SK-N-DZ (cell line): ENCODE measurements around the gene OPRL1.
A peak's percentile ranks its signal among the peaks of the same experiment; 100 is the strongest.

ENCODE experiments used
- DNase-seq: peaks from one replicate; pipeline ENCODE4 v3.0.0-alpha.2; 2015; ENCODE audit warnings: low spot score

The OPRL1 gene

DNA sequence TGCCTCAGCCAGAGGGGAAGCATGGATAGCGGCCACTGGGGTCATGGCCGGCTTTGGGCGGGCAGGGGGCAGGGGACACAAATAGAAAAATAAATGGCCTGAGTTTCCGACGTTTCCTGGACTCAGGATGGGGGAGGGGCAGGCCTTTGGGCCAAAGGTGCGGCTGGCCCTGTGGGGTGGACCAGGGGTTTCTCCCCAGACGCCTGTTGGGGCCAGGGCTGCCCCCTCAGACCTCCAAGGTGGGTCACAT, 23.3 kb upstream of the OPRL1 start:
- no peak for DNase-seq

DNA sequence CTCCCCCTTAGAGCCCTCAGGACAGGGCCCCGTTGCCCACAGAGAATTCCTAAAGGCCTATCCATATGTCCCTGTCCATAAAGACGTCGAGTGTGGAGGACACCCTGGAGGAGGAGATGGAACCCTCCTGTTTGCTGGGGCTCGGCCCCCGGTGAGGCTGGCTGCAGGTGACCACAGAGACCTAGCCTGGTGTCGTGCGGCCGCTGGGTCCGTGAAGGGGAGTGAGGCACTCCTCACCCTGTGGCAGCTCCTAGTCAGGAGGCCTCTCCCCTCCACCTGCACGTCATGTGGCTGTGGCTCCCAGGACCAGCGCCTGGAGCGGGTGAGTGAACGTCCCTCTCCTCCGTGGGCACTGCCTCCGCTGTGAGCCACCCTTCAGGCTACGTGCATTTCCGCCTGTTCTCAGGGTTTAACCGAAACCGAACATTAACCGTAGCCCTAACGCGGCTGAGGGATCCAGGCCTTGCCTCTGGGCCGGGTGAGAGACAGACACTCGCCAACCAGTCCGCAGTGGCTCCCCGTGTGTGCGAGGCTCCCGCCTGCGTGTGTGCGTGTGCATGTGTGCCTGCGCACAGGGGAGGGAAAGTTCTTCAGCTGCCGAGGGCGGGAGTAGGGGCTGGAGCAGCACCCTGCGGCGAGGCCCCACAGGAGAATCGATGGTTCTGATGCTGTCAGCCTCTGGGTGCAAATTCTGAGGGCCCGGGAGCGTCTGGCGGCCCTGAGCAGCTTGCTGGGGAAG, 22.8 kb upstream of the OPRL1 start:
- DNase-seq: no peak

DNA sequence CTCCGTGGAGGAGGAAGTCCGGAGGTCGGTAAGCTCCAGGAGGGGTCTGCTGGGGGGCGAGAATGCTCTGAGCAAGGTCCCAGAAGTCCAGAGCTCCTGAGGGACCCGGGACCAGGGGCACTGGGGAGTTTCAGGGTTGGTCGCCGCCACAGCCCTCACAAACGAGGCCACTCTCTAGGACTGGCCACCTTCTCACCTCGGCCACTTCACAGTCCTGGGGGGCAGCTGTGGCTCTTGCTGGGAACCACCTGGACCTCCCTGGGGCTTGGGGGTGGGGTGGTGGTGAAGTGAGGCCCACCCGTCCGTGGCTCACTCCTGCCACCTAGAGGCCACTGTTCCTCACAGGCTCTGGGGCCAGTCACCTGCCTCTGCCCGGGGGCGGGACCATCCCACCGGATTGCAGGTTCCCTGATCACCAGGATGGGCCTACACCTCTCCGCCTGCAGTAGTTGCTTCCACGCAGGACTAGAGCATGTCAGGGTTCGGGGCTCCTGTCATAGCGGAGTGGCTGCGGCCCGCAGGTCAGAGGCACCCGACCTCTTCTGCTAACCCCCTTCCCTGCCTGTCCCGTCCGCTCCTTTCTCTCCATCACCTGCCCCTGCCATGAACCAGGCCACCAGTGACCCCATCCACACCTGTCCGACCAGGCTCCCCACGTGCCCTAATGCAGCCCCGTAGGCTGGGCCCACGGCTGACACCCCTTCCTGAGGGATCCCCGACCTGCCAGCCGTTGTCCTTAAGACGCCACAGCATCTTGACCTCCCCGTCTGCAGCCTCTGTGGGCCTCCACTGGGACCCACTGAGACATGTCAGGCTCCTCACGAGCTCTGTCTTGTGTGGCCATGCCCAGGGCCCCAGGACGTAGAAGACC, 22.0 kb upstream of the OPRL1 start:
- DNase-seq: peak; percentile 78

DNA sequence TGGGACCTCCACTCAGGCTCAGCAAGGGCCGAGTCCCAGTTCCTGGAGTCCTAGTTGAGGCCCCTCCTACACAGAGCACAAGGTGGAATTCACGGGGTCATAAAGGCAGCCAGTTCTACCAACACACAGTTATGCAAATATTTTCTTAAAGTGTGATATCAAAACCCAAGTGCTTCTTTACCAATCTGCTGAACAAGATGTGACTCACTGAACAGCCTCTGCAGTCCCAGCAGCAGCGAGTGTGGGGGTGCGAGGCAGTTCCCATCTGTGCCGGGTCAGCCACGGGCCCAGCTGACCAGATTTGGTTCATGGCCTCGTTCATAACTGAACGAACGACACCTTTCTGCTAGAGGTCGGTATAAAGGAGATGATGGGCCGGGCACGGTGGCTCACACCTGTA, 21.3 kb upstream of the OPRL1 start:
- no peak for DNase-seq

DNA sequence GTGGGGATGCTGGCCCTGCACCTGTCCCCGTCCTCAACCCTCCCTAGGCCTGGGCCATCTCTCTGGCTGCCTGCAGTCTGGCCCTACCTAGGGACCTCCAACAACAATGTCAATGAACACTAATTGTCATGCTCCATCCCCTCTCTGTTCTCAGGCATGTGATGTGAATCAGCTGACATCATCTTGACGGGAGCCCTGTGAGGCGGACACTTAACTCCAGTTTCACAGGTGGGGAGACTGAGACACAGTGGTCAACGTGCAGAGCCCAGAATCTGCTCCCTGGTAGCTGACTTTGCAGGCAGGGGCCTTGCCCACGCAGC, 17.6 kb upstream of the OPRL1 start:
- DNase-seq: no peak

DNA sequence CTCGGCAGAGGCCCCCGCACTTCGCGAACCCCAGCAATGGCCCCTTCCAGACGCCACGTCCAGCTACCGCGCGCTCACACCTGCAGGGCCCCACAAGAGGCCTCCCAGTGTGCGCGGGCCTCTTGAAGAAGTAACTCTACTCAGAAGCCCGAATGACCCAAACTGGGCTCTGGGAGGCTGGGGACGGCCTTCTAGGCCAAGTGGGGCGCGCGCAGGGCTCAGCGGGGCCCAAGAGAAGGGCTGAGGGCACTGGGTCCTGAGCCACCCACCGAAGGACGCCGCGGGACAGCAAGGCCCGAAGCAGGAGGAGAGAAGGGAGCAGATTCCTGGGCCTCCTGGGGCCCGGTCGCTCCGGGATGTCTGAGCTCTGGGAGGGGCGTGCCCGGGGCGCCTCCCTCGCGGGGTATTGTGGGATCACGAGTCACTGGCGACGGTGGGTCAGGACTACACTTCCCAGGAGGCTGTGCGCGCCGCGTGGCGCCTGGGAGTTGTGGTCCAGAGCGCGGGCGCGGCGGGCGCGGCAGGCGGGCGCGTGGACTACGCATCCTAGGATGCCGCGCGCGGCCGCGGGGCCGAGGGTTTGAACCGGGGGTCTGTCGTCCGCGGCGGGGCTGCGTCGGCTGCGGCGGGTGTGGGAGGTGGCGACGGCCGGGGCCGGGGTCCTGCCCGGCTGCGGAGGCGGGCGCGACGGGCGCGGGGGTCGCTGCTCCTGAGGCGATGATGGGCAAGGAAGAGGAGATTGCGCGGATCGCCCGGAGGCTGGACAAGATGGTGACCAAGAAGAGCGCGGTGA, 17.1 kb upstream of the OPRL1 start, which contains the start of gene TCEA2:
TCEA2 (plus strand) TSS at position 603 of the 793 bp plus-strand sequence; CDS start at position 718, 115 bp downstream.
- peak; percentile 98 for DNase-seq

DNA sequence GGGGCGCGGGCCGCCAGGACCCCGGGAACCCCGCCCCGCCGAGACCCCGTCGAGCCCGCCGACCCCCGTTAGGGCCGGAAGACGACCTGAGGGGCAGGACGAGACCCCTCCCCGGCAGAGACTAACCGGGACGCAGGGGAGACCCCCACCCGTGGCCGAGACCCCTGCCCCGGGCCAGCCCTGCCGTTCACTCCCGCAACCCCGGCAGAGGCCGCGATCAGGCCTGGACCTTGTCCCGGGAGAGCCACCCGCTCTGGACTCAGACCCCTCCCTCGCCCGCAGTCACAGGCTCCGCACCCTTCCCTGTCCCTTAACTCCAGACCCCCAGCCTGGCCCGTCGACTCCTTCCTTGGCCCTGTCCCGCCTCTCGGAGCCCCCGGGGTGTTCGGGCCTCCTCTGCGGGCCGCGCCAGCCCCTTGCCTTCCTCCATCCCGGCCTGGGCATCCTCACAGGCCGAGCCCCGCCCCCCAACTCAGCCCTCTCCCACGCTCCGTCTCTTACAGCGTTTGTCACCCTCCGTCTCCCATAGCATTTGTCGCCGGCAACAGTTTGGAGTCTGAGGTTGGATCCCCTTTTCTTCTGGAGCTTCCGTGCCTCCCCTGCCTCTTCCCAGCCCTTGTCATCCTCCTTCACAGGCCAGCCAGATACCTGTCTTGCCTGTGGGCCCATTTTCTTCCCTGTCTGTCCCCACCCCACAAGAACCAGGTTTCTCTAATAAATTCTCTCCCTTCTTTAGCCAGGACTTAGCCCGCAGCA, 16.3 kb upstream of the OPRL1 start:
- no peak for DNase-seq

DNA sequence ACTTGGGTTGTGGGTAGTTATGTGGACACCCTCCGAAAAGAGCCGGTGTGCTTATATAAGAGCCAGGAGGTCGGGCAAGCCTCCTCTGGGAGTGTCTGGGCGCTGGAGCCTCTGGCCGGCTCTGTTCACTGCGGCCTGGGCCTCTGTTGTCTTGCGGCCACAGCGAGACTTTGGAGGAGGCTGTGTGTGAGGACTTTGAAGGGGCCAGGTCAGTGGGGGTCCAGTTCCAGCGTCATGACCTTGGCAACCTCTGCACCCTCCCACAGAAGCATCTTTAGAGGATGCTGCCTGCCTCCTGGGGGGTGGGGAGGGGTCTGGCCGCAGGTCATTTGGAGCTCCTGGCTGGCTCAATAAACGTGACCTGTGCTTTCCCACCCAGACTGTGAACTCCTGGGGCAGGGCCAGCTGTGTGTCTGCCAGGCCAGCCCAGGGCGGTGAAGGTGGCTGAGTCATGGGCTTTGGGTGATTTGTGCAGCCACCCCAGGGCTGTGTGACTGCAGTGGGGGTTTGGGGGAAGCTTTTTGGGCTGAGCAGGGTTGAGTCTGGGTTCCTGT, 15.7 kb upstream of the OPRL1 start:
- no peak for DNase-seq

DNA sequence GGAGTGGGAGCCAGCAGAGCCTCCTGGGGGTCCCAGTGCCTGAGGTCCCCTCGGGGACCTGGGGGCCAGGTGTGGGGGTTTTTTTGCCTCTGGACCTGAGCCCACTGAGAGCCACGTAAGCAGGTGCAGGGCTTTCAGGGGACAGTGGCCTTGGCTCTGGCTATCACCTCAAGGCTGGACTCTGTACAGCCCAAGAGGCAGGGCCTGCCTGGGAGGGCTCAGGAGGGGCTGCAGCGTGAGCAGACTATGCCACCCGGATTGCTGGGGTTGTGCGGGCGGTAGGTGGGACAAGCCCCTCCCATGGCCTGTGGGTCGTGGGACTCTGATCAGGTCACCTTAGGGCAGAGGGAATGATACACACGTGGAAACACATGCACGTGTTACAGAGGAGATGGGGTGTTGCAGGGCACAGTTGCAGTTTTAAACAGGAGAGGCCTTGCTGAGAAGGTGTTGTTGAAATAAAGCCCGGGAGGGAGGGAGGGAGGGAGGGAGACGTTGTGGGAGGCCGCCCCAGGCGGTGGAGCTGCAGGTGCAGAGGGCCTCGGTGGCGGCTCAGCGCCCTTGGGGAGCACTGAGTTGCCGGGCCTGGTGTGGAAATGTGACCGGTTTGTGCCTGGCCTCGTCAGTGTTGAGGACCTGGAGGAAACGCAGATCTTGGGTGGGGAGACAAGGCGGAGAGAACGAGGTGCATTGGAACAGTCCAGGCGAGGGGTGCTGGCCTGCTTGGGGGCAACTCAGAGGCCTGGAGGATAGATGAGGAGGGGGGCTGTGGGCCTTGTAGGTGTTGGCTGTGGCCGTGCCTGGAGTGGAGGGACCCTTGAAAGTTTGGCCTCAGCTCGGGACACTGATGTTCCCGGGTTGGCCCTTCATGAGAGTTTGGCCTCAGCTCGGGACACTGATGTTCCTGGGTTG, 14.6 kb upstream of the OPRL1 start:
- DNase-seq: no peak

DNA sequence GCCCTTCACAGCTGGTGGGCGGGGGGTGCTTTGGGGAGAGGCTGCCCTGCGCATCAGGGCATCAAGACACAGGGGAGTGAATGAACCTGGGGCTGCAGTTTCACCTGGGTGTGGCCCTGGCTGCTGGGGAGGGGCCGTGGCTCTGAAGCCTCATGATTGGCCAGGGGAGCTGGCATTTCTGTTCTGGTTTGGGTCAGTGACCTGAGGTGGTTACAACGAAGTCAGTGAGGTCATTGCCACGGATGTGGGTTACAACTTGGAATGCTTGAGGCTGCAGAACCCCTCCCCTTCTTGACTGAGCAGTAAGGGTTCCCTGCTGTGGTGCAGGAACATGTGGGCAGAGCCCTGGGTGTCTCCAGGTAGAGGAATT, 13.9 kb upstream of the OPRL1 start:
- DNase-seq: no peak

DNA sequence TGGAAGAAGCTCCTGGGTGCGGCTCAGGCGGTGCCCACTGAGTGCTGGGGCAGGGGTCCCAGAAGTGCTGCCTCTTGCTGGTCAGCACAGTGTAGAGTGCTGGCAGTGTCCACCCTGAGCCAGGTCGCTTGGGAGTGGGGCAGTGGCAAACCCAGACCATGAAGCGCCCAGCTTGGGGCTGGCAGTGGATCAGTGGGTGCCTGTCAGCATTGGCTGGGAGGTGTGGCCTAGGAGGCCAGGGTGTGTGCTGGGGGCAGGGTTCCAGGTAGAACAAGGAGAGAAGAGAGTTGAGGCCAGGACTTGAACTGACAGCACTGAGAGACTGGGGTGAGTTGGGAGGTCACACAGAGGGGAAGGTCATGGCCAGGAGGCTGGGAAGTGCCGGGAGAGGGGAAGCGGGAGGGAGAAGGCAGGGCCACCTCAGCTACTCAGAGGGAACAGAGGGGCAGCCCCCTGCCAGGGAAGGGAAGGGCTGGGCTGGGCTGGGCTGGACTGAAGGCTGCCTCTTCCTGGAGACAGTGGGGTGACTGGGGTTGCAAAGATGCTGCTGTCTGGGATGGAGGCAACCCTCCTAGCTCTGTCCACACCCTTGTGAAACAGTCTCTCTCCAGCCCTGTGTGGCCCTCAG, 12.8 kb upstream of the OPRL1 start:
- DNase-seq: no peak

DNA sequence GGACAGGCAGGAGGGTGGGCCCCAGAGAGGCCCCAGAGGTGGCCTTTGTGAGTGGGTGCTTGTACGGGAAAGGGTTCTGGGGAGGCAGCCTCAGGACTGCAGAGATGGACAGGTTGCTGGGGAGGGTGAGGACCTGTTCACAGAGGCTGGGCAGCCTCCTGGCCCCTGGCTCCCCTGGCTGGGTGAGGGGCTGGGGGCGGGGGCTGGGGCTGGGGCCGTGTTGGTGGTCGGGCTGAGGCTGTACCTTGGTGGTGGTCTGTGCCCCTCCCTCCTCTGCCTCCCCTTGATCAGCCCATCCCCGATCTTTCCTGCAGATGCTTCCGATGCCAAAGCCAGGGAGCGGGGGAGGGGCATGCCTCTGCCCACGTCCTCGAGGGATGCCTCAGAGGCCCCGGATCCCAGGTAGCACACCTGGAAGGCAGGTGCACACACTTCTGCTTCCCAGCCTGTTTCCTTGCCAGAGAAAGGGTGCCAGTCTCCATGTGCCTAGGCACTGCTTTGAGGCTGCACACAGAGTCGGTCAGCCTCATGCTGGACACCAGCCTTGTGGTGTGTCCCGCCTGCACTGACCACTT, 12.1 kb upstream of the OPRL1 start:
- no peak for DNase-seq

DNA sequence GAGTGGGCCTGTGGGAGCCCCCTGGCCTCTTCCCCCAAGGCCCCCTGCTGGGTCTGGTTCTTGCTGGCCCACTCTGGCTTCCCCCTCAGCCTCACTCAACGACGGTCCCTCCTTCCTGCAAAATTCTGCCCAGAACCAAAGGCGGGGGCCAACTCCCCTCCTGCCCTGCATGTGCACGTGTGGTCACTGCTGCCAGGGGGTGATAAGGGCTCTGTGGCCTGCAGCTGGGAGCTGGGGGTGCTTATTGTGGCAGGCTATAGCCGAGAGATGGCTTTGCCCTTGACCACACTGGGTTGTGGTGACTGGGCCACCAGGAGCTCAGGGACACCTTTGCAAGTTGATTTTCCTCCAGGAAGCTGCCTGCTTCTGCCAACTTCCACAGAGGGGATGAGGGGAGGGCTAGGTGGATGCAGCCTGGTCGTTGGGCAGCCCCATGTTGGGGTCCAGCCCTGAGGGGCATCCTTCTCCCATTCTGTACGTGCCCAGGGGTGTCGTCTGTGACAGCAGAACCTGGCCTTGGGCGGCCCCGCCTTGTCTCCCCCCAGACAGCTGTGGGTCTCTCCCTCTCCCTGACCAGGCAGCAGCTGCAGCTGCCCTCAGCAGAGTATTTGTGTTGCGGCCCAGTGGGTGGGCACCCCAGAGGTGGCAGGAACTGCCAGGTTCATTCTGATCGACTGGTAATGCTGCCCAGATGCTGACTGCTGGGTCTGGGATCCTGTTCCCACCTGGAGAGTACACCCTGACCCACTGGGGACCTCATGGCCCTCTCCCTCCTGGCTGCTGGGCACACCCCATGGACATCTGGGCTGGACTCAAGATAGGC, 11.3 kb upstream of the OPRL1 start:
- no peak for DNase-seq

DNA sequence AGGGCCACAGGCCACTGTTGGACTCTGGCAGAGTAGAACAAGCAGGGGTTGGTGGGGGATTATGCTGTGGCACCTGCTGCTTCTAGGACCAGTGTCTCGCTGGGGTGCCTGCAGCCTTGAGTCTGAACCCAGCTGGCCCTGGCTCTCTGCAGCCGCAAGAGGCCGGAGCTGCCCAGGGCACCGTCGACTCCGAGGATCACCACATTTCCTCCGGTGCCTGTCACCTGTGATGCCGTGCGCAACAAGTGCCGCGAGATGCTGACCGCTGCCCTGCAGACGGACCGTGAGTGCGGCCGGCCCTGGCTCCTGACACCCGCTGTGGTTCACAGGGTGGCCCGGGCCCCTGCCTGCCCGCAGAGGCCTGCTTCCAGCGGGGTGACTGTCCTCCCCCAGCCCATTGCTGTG, 10.7 kb upstream of the OPRL1 start:
- DNase-seq: no peak

DNA sequence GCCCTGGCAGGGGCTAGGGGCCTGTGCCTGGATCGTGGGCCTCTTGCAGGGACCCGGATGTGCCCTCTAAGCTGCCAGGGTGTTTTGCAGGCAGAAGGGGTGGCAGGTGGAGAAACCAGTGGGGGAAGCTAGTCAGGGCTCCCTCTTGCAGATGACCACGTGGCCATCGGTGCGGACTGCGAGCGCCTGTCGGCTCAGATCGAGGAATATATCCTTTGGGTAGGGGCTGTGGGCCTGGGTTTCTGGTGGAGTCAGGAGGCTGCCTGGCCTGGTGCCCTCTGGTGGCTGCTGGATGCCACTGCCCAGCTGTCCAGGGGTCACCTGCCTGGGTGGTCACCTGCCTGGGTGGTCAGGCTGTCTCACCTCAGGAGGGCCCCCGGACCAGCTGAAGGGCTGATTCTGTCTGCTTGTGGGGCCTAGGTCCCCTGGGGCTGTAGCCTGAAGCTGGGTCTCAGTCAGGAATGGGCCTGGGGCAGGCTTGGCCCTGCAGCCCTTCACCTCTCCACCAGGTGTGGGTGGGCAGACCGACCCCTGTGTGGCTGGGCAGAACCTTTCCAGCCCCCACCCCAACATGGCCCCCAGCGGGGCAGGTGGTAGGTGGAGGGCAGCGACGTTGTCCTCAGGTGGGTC, 10.2 kb upstream of the OPRL1 start:
- DNase-seq: peak; percentile 77

DNA sequence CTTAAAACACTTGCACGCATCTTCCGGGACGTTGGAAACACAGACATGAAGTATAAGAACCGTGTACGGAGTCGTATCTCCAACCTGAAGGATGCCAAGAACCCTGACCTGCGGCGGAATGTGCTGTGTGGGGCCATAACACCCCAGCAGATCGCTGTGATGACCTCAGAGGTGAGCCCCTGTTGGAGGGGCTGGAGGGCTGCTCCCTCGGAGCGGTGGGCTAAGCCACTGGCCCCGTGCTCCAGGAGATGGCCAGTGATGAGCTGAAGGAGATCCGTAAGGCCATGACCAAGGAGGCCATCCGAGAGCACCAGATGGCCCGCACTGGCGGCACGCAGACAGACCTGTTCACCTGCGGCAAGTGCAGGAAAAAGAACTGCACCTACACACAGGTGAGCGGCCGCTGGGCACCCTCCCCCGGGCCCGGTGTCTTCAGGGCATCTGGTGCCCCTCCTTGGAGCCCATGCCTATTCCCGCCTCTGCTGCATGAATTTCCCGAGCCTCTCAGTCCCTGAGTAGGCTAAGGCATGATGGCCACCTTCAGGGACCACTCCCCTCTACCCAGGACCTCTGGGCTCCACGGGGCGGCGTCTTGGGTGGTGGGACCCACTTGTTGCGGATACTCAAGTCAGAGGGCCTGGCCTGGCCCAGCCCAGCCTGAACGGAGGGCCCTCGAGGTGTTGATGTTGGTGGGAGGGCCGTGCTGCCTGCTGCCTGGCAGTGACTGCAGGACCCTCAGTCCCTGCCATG, 9.5 kb upstream of the OPRL1 start:
- DNase-seq: no peak
